OCI-LY7 (cell line): ENCODE data around the gene GABRR2. TPM values are rescaled to one million over a fixed set of nuclear protein-coding genes. Genes with fewer than 3 reads are reported as not detected.

ENCODE experiments used
- BruUV-seq: library from RNA; stranded (reverse); fragments of 400-500 nt; replicated peaks from 2 replicates; lab custom pipeline; 2021; lab: Mats Ljungman, UMichigan
- CTCF ChIA-PET: fragments of 300-600 bp; sonication (Branson Sonifier 250); formaldehyde crosslinking; loops from one replicate; lab custom pipeline; 2022; ENCODE audit warnings: antibody characterized with exemption; ENCODE audit not compliant: unreplicated experiment; lab: Charles Lee
- POLR2A ChIA-PET: fragments of 300-600 bp; sonication (Branson Sonifier 250); formaldehyde crosslinking; loops from one replicate; lab custom pipeline; 2022; ENCODE audit warnings: antibody characterized with exemption; lab: Charles Lee
- DNase-seq: peaks from one replicate; pipeline ENCODE4 v3.0.0-alpha.2; 2015; ENCODE audit warnings: low spot score
- H2AFZ ChIP-seq: fragments of 200-600 bp; sonication (generic), shearing (Covaris generic); 2 replicates; pipeline ENCODE4 v1.6.1; 2014; ENCODE audit warnings: mild to moderate bottlenecking, antibody characterized with exemption, low read length, moderate library complexity
- H3K27ac ChIP-seq: fragments of 200-600 bp; sonication (generic); 2 replicates; pipeline ENCODE4 v1.5.1; 2014; ENCODE audit warnings: mixed run types, low read depth, mild to moderate bottlenecking, moderate library complexity, low read length, inconsistent platforms; ENCODE audit not compliant: poor library complexity, severe bottlenecking
- H3K36me3 ChIP-seq: fragments of 200-600 bp; sonication (generic); 2 replicates; pipeline ENCODE4 v1.6.1; 2014; ENCODE audit warnings: mild to moderate bottlenecking, antibody characterized with exemption, low read length, moderate library complexity, mixed read lengths; ENCODE audit not compliant: insufficient read depth
- H3K4me1 ChIP-seq: fragments of 200-600 bp; sonication (generic); 2 replicates; pipeline ENCODE4 v1.5.1; 2014; ENCODE audit warnings: mild to moderate bottlenecking, low read length; ENCODE audit not compliant: insufficient read depth, poor library complexity, severe bottlenecking
- H3K4me2 ChIP-seq: fragments of 200-600 bp; sonication (generic); 2 replicates; pipeline ENCODE4 v1.6.1; 2014; ENCODE audit warnings: mild to moderate bottlenecking, low read length
- H3K4me3 ChIP-seq: fragments of 200-600 bp; sonication (generic); 2 replicates; pipeline ENCODE4 v1.5.1; 2014; ENCODE audit warnings: mild to moderate bottlenecking, low read depth, low read length; ENCODE audit not compliant: poor library complexity, severe bottlenecking
- H3K79me2 ChIP-seq: fragments of 200-600 bp; sonication (generic); 2 replicates; pipeline ENCODE4 v1.6.1; 2016; ENCODE audit warnings: low read depth, mild to moderate bottlenecking, low read length, moderate library complexity, mixed read lengths; ENCODE audit not compliant: insufficient read depth
- H3K9me2 ChIP-seq: fragments of 200-600 bp; sonication (generic); 2 replicates; pipeline ENCODE4 v1.6.1; 2016; ENCODE audit warnings: mild to moderate bottlenecking, low read length, mixed read lengths; ENCODE audit not compliant: insufficient read depth
- H3K9me3 ChIP-seq: fragments of 200-600 bp; sonication (generic); 2 replicates; pipeline ENCODE4 v1.6.1; 2014; ENCODE audit warnings: mild to moderate bottlenecking, mixed run types, low read length, mixed read lengths
- H4K20me1 ChIP-seq: fragments of 200-600 bp; sonication (generic); 2 replicates; pipeline ENCODE4 v1.6.1; 2014; ENCODE audit warnings: mild to moderate bottlenecking, antibody characterized with exemption, low read length, moderate library complexity, mixed read lengths; ENCODE audit not compliant: insufficient read depth
- EZH2phosphoT487 ChIP-seq: fragments of 200-600 bp; sonication (generic); IDR thresholded peaks from 2 replicates; pipeline ENCODE4 v1.6.1; 2018; ENCODE audit warnings: low read depth, borderline replicate concordance, mild to moderate bottlenecking, mixed run types, antibody characterized with exemption, low read length, moderate library complexity, mixed read lengths
- intact Hi-C: fragments of 100-400 bp; cut with micrococcal nuclease; formaldehyde crosslinking; loops from one replicate; pipeline ENCODE4 v1.10.0; 2022; ENCODE audit not compliant: unreplicated experiment
- total RNA-seq, 2 experiments: library from RNA; depleted of rRNA in 1 of 2; stranded (reverse); fragments of >200 nt in 1 of 2; shearing (Covaris generic) in 1 of 2; gene quantifications; 2 replicates each; pipeline ENCODE4 v1.2.3, GENCODE V29; 2014 to 2022
- TF ChIP-seq, protein P1 (sequence below): fragments of 200-600 bp; sonication (generic); conservative IDR thresholded peaks from 2 replicates; pipeline ENCODE4 v1.5.1; 2014; ENCODE audit warnings: mild to moderate bottlenecking, antibody characterized with exemption, low read length, moderate library complexity, mixed read lengths

GABRR2 gene
- total RNA-seq, 2 experiments from 2014 or later: 5.2 to 7.0 TPM

DNA sequence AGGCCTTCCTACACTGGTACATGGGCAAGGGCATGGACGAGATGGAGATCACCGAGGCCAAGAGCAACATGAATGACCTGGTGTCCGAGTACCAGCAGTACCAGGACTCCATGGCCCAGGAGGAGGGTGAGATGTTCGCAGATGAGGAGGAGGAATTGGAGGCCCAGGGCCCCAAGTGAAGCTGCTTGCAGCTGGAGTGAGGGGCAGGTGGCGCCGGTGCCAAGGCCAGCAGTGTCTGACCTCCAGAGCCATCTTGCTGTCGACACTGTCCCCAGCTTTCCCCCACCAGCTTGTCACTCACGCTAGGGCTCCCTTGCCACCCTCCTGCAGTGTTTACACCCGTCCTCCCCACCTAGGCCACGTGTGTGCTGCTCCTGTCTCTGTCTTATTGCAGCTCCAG lies 12.2 kb downstream of the GABRR2 start:
- no TSS peak for BruUV-seq
- Histone ChIP-seq H3K4me2 (no peak overlapping the region), H4K20me1 (no peaks in the 10 kb centered on the region), H3K27ac (no peak overlapping the region), H3K4me1 (no peaks in the 10 kb centered on the region), H2AFZ (no peak overlapping the region), H3K4me3 (no peak overlapping the region), H3K79me2 (no peaks in the 10 kb centered on the region), H3K9me2 (no peaks in the 10 kb centered on the region), H3K36me3 (no peaks in the 10 kb centered on the region), H3K9me3 (0 out of 2 replicates have a peak, but pooled peaks cover 6% of the 10 kb centered on the region)
- ChIA-PET POLR2A (interaction anchor here (1.5 kb wide), 1 partner anchor 43 kb away, joined by 4 read pairs; no protein-coding TSS in a partner anchor), CTCF (interaction anchor here (0.7 kb wide), 1 partner anchor 118 kb away, joined by 3 read pairs; no protein-coding TSS in a partner anchor)
- no peak for DNase-seq
- TF ChIP-seq, protein P1, sequence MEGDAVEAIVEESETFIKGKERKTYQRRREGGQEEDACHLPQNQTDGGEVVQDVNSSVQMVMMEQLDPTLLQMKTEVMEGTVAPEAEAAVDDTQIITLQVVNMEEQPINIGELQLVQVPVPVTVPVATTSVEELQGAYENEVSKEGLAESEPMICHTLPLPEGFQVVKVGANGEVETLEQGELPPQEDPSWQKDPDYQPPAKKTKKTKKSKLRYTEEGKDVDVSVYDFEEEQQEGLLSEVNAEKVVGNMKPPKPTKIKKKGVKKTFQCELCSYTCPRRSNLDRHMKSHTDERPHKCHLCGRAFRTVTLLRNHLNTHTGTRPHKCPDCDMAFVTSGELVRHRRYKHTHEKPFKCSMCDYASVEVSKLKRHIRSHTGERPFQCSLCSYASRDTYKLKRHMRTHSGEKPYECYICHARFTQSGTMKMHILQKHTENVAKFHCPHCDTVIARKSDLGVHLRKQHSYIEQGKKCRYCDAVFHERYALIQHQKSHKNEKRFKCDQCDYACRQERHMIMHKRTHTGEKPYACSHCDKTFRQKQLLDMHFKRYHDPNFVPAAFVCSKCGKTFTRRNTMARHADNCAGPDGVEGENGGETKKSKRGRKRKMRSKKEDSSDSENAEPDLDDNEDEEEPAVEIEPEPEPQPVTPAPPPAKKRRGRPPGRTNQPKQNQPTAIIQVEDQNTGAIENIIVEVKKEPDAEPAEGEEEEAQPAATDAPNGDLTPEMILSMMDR: no peak
- TF ChIP-seq EZH2phosphoT487: no peak
- intact Hi-C loops: no loop called here

DNA sequence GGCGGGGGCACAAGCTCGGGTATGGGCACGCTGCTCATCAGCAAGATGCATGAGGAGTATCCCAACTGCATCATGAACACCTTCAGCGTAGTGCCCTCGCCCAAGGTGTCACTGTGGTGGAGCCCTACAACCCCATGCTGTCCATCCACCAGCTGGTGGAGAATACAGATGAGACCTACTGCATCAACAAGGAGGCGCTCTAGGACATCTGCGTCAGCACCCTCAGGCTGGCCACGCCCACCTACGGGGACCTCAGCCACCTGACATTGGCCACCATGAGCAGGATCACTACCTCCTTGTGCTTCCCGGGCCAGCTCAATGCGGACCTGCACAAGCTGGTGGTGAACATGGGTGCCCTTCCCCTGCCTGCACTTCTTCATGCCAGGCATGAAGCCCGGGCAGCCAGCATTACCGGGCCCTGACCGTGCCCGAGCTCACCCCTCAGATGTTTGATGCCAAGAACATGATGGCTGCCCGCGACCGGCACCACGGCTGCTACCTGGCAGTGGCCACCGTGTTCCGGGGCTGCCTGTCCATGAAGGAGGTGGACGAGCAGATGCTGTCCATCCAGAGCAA lies 12.8 kb downstream of the GABRR2 start:
- Histone ChIP-seq H3K79me2 (no peaks in the 10 kb centered on the region), H3K27ac (no peak overlapping the region), H3K36me3 (no peaks in the 10 kb centered on the region), H3K4me1 (no peaks in the 10 kb centered on the region), H4K20me1 (no peaks in the 10 kb centered on the region), H3K9me2 (no peaks in the 10 kb centered on the region), H3K9me3 (0 out of 2 replicates have a peak, but pooled peaks cover 6% of the 10 kb centered on the region), H3K4me2 (no peak overlapping the region), H3K4me3 (no peak overlapping the region), H2AFZ (no peak overlapping the region)
- ChIA-PET CTCF (interaction anchor here (0.7 kb wide), 1 partner anchor 119 kb away, joined by 3 read pairs; no protein-coding TSS in a partner anchor), POLR2A (interaction anchor here (1.5 kb wide), 1 partner anchor 43 kb away, joined by 4 read pairs; no protein-coding TSS in a partner anchor)
- BruUV-seq: no TSS peak
- intact Hi-C loops: no loop called here
- peak; percentile 21 for DNase-seq
- TF ChIP-seq, protein P1: no peak; the same call in 1 of the 2 replicates
- TF ChIP-seq EZH2phosphoT487: no peak
